ENCODE data around the gene DCDC2C. TPM values are rescaled to one million over a fixed set of nuclear protein-coding genes. Genes with fewer than 3 reads are reported as not detected.

DCDC2C gene
- total and polyA plus RNA-seq, 2 donors (not counting 1 experiment from before 2014, with no cell fraction given): not detected

GRCh38 chr2:3840611-3841155 lies 137.3 kb downstream of the DCDC2C start:
- H4K20me1 ChIP-seq (ENCODE audit: control insufficient read depth, extremely low read depth, insufficient read depth, low read length): no peaks in the 10 kb centered on the region
- no peaks in the 10 kb centered on the region for H3K36me3 ChIP-seq (ENCODE audit: control insufficient read depth, insufficient read depth, low read length)
- no peaks in the 10 kb centered on the region for H3K9me3 ChIP-seq (ENCODE audit: control insufficient read depth, insufficient read depth, low read depth, low read length)
- H3K27me3 ChIP-seq (ENCODE audit: control insufficient read depth, insufficient read depth, low read length): no peaks in the 10 kb centered on the region
- no peak for TF ChIP-seq EZH2 (IDR thresholded peaks at IDR 0.05; ENCODE audit: low read length, missing control alignments)
- TF ChIP-seq, protein P1, sequence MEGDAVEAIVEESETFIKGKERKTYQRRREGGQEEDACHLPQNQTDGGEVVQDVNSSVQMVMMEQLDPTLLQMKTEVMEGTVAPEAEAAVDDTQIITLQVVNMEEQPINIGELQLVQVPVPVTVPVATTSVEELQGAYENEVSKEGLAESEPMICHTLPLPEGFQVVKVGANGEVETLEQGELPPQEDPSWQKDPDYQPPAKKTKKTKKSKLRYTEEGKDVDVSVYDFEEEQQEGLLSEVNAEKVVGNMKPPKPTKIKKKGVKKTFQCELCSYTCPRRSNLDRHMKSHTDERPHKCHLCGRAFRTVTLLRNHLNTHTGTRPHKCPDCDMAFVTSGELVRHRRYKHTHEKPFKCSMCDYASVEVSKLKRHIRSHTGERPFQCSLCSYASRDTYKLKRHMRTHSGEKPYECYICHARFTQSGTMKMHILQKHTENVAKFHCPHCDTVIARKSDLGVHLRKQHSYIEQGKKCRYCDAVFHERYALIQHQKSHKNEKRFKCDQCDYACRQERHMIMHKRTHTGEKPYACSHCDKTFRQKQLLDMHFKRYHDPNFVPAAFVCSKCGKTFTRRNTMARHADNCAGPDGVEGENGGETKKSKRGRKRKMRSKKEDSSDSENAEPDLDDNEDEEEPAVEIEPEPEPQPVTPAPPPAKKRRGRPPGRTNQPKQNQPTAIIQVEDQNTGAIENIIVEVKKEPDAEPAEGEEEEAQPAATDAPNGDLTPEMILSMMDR (conservative IDR thresholded peaks at IDR 0.05 in 1 of 2, IDR thresholded peaks at IDR 0.05 in 1 of 2; ENCODE audit: low read depth in 1 of 2, low read length in 2 of 2): no peak
- no peaks in the 10 kb centered on the region for H3K4me1 ChIP-seq (ENCODE audit: control insufficient read depth, extremely low read depth, insufficient read depth, low read length)
- H3K4me2 ChIP-seq (ENCODE audit: extremely low read depth, insufficient read depth, low read length): no peak overlapping the region
- no peak overlapping the region for H3K9ac ChIP-seq (ENCODE audit: insufficient read depth, low read length)
- H2AFZ ChIP-seq (ENCODE audit: low read length): no peak overlapping the region
- no peaks in the 10 kb centered on the region for H3K79me2 ChIP-seq (ENCODE audit: control insufficient read depth, insufficient read depth, low read length)
- H3K27ac ChIP-seq (ENCODE audit: insufficient read depth, low read length): no peak overlapping the region
- H3K4me3 ChIP-seq (replicated peaks in 1 of 4; ENCODE audit: control extremely low read depth in 1 of 4, insufficient read depth in 1 of 4, low read depth in 3 of 4, low read length in 4 of 4): no peak overlapping the region
- no peak for DNase-seq (ENCODE audit: low read depth in 2 of 2)

GRCh38 chr2:3847397-3848052 lies 144.2 kb downstream of the DCDC2C start:
- Histone ChIP-seq H3K36me3 (ENCODE audit: control insufficient read depth, insufficient read depth, low read length) (no peaks in the 10 kb centered on the region), H3K4me1 (ENCODE audit: control insufficient read depth, extremely low read depth, insufficient read depth, low read length) (no peaks in the 10 kb centered on the region)
- TF ChIP-seq, protein P1 (conservative IDR thresholded peaks at IDR 0.05 in 1 of 2, IDR thresholded peaks at IDR 0.05 in 1 of 2; ENCODE audit: low read depth in 1 of 2, low read length in 2 of 2): no peak
- no peak for TF ChIP-seq EZH2 (IDR thresholded peaks at IDR 0.05; ENCODE audit: low read length, missing control alignments)

GRCh38 chr2:3848776-3849175 lies 145.4 kb downstream of the DCDC2C start:
- H3K4me3 ChIP-seq (replicated peaks in 1 of 4; ENCODE audit: control extremely low read depth in 1 of 4, insufficient read depth in 1 of 4, low read depth in 3 of 4, low read length in 4 of 4): no peak overlapping the region
- no peak overlapping the region for H3K27ac ChIP-seq (ENCODE audit: insufficient read depth, low read length)
- no peak overlapping the region for H3K9ac ChIP-seq (ENCODE audit: insufficient read depth, low read length)
- H3K27me3 ChIP-seq (ENCODE audit: control insufficient read depth, insufficient read depth, low read length): no peaks in the 10 kb centered on the region
- no peak overlapping the region for H2AFZ ChIP-seq (ENCODE audit: low read length)
- no peaks in the 10 kb centered on the region for H3K79me2 ChIP-seq (ENCODE audit: control insufficient read depth, insufficient read depth, low read length)
- no peak for DNase-seq (ENCODE audit: low read depth in 2 of 2)
- TF ChIP-seq, protein P1 (conservative IDR thresholded peaks at IDR 0.05 in 1 of 2, IDR thresholded peaks at IDR 0.05 in 1 of 2; ENCODE audit: low read depth in 1 of 2, low read length in 2 of 2): no peak
- no peak for TF ChIP-seq EZH2 (IDR thresholded peaks at IDR 0.05; ENCODE audit: low read length, missing control alignments)
- no peaks in the 10 kb centered on the region for H3K4me1 ChIP-seq (ENCODE audit: control insufficient read depth, extremely low read depth, insufficient read depth, low read length)
- no peaks in the 10 kb centered on the region for H3K36me3 ChIP-seq (ENCODE audit: control insufficient read depth, insufficient read depth, low read length)
- no peaks in the 10 kb centered on the region for H3K9me3 ChIP-seq (ENCODE audit: control insufficient read depth, insufficient read depth, low read depth, low read length)
- H4K20me1 ChIP-seq (ENCODE audit: control insufficient read depth, extremely low read depth, insufficient read depth, low read length): no peaks in the 10 kb centered on the region
- H3K4me2 ChIP-seq (ENCODE audit: extremely low read depth, insufficient read depth, low read length): no peak overlapping the region

More at GRCh38 chr2:3847397-3848052, 144.2 kb downstream of the DCDC2C start:
- H3K27me3 ChIP-seq (ENCODE audit: control insufficient read depth, insufficient read depth, low read length): no peaks in the 10 kb centered on the region
- no peaks in the 10 kb centered on the region for H3K9me3 ChIP-seq (ENCODE audit: control insufficient read depth, insufficient read depth, low read depth, low read length)
- H3K9ac ChIP-seq (ENCODE audit: insufficient read depth, low read length): no peak overlapping the region
- DNase-seq (ENCODE audit: low read depth in 2 of 2): no peak
- H3K27ac ChIP-seq (ENCODE audit: insufficient read depth, low read length): no peak overlapping the region
- H3K79me2 ChIP-seq (ENCODE audit: control insufficient read depth, insufficient read depth, low read length): no peaks in the 10 kb centered on the region
- no peak overlapping the region for H3K4me2 ChIP-seq (ENCODE audit: extremely low read depth, insufficient read depth, low read length)
- H4K20me1 ChIP-seq (ENCODE audit: control insufficient read depth, extremely low read depth, insufficient read depth, low read length): no peaks in the 10 kb centered on the region
- H2AFZ ChIP-seq (ENCODE audit: low read length): no peak overlapping the region
- H3K4me3 ChIP-seq (replicated peaks in 1 of 4; ENCODE audit: control extremely low read depth in 1 of 4, insufficient read depth in 1 of 4, low read depth in 3 of 4, low read length in 4 of 4): no peak overlapping the region

All from fibroblast of lung (primary cell).